GM18909 (cell line): Measurements from ENCODE around the gene KCNIP3.

ENCODE experiments used
- ATAC-seq: cut with Tn5 transposase; IDR thresholded peaks from one replicate; pipeline ENCODE4 v1.9.1; 2021; ENCODE audit warnings: mild to moderate bottlenecking; ENCODE audit not compliant: unreplicated experiment, poor library complexity

Gene KCNIP3

GRCh38 chr2:95292623-95293260 is 4.4 kb upstream of the KCNIP3 start:
- no peak for ATAC-seq

DNA sequence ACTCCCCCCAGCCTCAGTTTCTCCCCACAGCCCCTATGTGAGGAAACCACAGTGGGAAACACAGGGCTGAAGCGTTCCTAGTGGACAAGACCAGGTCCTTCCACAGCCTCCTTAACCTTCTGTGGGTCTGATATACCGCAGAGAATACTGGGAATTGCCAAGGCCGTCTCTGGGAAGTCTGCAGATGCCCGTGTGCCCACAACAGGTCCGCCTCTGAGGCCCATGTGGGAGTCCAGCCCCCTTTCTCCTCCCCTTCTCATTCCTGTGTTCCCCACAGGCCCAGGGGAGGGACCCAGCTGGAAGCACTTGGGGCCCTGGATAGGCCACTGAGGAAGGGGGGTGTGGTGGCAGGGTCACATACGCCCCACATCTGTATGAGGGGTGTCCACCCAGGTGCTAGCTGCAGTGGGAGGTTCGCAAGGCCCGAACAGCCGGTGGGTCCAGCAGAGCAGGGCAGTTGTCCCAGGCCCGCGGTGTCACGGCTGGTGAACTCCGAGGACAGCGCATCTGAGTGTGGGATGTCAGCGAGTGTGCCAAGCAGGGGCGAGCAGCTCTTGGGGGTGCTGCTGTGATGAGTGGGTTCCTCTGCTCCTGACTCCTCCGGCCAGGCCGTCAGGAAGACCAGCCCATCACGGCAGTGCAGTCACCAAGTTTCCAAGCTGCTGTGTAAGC is 2.4 kb upstream of the KCNIP3 start:
- no peak for ATAC-seq

DNA sequence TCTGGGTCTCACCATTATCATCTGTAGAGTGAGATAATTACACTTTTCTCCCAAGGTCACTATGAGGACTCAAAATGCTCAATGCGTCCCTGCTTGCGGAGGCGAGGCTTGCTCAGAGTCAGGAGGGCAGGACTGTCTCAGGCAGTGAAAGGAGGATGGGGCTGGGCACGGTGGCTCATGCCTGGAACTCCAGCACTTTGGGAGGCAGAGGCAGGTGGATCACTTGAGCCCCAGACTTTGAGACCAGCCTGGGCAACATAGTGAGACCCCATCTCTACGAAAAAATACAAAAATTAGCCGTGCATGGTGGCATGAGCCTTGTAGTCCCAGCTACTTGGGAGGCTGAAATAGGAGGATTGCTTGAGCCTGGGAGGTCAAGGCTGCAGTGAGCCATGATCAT is 1.8 kb upstream of the KCNIP3 start:
- ATAC-seq, result no peak

DNA sequence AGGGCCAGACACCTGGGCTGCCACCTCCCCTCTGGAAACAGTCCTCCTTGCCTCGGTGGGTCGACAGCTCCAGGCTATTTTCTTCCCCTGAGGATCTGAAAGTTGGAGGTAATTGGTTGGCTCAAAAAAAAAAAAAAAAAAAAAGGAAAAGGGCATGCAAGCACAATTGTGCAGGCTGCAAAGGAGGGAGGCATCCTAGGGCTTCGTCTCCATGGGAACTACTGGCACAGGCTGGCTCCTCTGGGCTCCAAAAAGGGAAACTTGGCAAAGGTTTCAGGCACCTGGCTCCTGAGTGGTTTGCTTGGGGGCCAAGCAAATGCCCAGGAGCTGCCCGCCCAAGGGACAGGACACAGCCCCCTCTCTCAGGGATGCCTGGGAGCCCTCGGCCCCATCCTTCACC is 1.1 kb upstream of the KCNIP3 start:
- ATAC-seq, result no peak

- ATAC-seq, result no peak
Observed at GRCh38 chr2:95297639-95298395, 670 bp downstream of the KCNIP3 start.

DNA sequence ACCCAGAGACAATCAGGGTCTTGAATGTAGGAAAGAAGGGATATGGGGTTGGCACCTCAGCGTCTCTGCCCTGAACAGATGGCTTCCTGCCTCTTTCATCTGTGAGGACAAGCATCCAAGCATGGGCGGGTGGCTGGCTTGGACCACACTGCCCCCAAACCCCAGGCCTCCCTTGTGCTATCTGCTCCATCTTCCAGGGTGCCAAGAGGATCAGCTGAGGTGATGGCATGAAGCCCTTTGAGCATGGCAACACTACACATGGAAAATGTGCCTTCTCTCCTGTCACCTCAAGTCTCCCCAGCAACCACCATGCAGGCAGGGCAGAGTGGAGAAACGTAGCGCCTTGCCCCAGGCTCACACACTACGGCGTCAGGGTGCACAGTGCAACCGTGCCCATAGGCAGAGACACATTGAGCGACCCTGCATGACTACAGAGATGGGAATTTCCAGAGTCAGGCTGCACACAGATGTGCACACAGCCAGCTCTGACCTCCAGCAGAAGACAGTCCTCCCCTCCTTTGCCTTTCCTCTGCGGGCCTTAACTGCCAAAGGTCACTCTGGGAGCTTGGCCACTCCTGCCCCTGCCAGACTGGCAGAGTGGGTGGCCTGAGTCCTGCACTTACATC is 1.5 kb downstream of the KCNIP3 start:
- ATAC-seq, result no peak

DNA sequence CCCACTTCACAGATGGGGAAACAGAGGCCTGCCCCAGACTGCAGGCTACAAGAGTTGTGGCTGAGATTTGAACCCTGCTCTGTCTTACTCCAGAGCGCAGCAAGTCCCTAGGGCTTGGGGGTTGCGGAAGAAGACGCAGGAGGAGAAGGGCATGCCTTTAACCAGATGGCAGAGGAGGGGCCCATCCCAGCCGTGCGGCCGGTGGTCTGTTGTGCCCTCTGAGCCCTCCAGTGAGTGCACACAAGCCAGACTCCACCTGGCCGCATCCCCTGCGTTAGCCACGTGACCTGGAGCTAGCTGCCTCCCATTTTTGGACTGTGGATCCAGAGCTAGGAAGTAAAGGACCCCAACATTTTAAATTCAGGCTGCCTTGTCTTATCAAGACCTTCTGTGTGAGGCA is 2.8 kb downstream of the KCNIP3 start:
- ATAC-seq, result no peak

GRCh38 chr2:95300450-95300849 is 3.3 kb downstream of the KCNIP3 start:
- no peak for ATAC-seq

GRCh38 chr2:95301186-95301585 is 4.0 kb downstream of the KCNIP3 start:
- ATAC-seq, result no peak

DNA sequence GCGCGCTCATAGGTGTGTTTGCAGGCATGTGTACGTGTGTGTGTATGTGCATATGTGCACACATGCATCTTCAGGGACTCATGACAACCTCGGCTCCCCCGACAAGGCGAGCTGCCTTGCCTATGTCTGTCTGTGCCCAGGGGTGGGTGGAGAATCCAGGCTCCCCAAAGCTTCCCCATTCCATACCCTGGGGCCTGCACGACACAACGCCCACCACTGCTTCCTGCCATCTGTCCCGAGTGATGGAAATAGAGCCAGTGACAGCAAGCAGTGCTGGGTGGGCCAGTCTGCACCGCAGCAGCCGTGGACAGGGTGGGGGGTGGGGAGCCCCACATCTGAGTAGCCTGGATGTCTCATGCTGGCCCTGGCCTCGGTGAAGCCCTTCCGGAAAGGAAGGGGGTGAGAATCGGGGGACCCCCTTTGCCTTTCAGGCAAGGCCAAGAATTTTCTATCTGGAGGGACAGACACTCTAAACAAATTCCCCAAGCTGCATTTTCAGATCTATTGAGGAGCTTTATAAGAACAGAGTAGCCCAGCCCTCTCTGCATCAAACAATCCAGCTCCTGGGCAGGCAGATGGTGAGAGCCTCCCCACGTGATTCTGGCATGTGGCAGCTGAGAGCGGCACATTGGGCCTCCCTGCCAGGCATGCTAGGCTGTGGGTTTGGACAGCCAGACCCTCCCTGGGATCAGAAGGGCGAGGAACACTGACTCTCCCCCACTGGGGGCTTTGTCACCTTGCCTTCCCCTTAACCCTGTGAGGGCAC is 4.9 kb downstream of the KCNIP3 start:
- ATAC-seq, result no peak

- ATAC-seq, result no peak
Observed at GRCh38 chr2:95303191-95303919, 6.2 kb downstream of the KCNIP3 start.

DNA sequence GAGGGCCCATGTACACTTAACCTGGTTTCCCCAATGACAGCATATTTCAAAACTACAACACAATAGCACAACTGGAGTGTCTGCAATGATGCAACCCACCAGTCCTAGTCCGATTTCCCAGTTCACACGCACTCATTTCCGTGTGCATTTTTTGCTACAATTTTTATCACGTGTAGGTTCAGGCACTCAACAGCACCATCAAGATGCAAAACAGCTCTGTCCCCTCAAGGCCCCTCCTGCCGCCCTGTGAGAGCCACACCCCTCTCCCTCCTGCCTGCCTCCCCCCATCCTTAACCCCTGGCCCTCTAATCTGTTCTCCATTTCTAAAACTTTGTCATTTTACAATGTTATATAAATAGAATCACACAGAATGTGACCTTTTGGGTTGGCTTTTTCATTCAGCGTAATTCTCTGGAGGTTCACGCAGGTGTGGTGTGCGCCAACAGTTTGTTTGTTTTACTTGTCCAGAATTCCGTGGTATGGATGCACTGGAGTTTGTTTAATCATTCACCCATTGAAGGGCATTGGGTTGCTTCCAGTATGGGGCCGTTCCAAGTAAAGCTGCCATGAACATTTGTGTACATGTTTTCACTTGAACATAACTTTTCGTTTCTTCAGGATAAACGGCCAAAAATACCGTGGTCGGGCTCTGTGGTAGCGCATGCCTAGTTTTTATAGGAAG is 8.4 kb downstream of the KCNIP3 start:
- ATAC-seq, result no peak

DNA sequence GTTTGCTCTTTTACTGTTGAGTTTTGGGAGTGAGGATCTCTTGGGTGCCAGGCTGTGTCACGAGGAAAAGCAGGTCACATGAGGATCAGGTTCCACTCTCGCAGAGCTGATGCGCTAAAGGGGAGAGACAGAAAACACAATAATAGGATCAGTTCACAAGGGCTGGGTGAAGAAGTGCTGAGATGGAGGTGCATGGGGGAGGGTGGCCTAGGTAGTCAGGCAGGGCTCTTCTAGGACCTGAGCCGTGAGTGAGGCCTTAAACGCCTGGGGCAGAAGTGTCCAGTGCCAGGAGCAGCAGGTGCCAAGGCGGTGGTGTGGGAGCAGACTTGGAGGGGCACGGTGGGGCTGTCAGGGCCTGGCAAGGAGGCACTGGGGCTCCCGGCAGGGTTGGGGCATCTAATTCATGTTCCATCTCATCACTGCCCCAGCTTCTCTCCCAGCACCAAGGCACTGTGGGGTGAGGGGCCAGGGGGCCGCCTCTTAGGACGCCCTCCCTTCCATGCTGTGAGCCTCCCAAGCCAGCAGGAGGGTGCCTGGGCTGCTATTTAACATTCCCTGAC is 9.3 kb downstream of the KCNIP3 start:
- ATAC-seq, result no peak

- no peak for ATAC-seq
Observed at GRCh38 chr2:95307036-95307435, 9.9 kb downstream of the KCNIP3 start.

DNA sequence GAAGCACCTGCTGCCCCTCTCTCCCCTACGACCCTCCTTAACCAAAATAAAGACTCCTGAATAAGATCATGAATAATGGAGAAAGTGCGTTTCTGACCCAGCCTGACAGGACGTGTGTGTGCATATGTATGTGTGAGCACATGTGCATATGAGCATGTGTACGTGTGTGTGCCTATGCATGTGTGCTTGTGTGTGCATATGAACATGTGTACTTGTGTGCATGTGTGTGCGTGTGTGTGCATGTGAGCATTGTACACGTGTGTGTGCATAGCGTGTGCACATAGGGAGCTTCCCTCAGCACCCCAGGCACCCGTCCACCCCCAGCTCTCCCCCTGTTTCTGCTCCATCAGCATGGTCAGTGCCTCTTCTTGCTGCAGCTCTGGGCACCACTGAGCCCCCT is 10.7 kb downstream of the KCNIP3 start:
- no peak for ATAC-seq

GRCh38 chr2:95308426-95308990 is 11.4 kb downstream of the KCNIP3 start:
- no peak for ATAC-seq

DNA sequence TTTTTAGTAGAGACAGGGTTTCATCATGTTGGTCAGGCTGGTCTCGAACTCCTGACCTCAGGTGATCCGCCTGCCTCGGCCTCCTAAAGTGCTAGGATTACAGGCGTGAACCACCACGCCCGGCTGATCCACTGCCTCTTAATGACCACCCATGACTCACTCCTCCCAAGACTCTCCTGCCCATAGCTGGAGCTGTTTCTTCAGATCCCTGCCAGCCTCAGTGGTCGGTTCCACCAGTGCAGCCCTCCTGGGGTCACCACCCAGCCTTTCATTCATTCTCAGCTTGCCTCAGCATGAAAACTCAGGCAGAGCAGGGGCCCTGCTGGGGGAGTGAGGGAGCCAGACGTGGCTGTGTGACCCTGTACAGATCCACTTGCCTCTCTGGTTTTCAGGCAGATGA is 12.5 kb downstream of the KCNIP3 start:
- no peak for ATAC-seq

DNA sequence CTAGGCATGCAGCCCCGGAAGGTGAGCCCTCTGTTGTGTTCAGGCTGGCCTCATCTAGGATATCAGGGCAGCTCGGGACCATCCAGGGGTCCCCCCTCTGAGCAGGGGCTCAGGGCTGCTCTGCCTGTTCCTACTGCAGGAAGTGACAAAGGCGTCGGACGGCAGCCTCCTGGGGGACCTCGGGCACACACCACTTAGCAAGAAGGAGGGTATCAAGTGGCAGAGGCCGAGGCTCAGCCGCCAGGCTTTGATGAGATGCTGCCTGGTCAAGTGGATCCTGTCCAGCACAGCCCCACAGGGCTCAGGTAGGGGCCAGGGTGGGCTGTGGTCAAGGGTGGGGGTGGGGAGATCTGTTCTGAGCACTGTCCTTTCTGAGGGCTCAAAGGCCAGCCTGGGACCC is 13.1 kb downstream of the KCNIP3 start:
- ATAC-seq, result no peak

DNA sequence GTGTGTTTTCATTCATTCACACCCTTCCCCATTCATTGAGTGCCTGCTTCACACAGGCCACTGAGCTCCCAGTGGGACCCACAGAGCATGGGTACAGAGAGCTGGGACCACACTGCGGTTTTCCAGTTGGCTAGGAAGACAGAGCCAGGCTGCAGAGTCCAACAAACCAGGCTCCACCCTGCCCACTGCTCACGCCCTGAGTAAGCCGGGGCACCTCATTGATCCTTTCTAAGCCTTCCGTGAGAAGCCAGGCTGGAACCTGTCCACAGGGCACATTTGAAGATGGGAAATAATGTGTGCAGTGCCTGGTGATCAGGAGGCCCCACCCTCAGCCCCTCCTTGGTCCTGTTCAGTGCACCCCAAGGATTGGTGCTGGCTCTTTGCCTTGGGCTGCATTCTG is 13.5 kb downstream of the KCNIP3 start:
- ATAC-seq, result no peak
